HG03469 (cell line): Measurements from ENCODE around the gene LDLRAP1.

ENCODE experiments used
- ATAC-seq: cut with Tn5 transposase; IDR thresholded peaks from one replicate; pipeline ENCODE4 v1.9.1; 2021; ENCODE audit warnings: mild to moderate bottlenecking, moderate library complexity, moderate number of reproducible peaks; ENCODE audit not compliant: unreplicated experiment

The LDLRAP1 gene

GRCh38 chr1:25523542-25523941 lies 19.9 kb upstream of the LDLRAP1 start:
- no peak for ATAC-seq

GRCh38 chr1:25524568-25525360 lies 18.6 kb upstream of the LDLRAP1 start:
- no peak for ATAC-seq

GRCh38 chr1:25525361-25525688 lies 18.1 kb upstream of the LDLRAP1 start:
- no peak for ATAC-seq

GRCh38 chr1:25526753-25527152 lies 16.7 kb upstream of the LDLRAP1 start:
- ATAC-seq, result no peak

- no peak for ATAC-seq
Observed at GRCh38 chr1:25527226-25527846, 16.1 kb upstream of the LDLRAP1 start.

- ATAC-seq, result no peak
Observed at GRCh38 chr1:25527946-25528595, 15.3 kb upstream of the LDLRAP1 start.

GRCh38 chr1:25528881-25529517 lies 14.4 kb upstream of the LDLRAP1 start:
- no peak for ATAC-seq

GRCh38 chr1:25529518-25530185 lies 13.8 kb upstream of the LDLRAP1 start:
- ATAC-seq, result no peak

GRCh38 chr1:25530186-25531081 lies 13.0 kb upstream of the LDLRAP1 start:
- ATAC-seq, result no peak

GRCh38 chr1:25531082-25531461 lies 12.3 kb upstream of the LDLRAP1 start:
- no peak for ATAC-seq

GRCh38 chr1:25532970-25533369 lies 10.4 kb upstream of the LDLRAP1 start:
- no peak for ATAC-seq

GRCh38 chr1:25533775-25534409 lies 9.5 kb upstream of the LDLRAP1 start:
- no peak for ATAC-seq

- ATAC-seq, result no peak
Observed at GRCh38 chr1:25534410-25534788, 9.0 kb upstream of the LDLRAP1 start.

GRCh38 chr1:25536124-25536523 lies 7.3 kb upstream of the LDLRAP1 start:
- no peak for ATAC-seq

- ATAC-seq, result no peak
Observed at GRCh38 chr1:25537153-25537831, 6.1 kb upstream of the LDLRAP1 start.

GRCh38 chr1:25538191-25538767 lies 5.1 kb upstream of the LDLRAP1 start:
- no peak for ATAC-seq

GRCh38 chr1:25540750-25541342 lies 2.6 kb upstream of the LDLRAP1 start:
- no peak for ATAC-seq

- ATAC-seq, result no peak
Observed at GRCh38 chr1:25541425-25541824, 2.0 kb upstream of the LDLRAP1 start.
